Endothelial cell of umbilical vein (primary cell): ENCODE measurements around the gene PAPPA.

Experiments used
- CTCF ChIP-seq, 2 donors: IDR thresholded peaks; 1 replicate in 1 of 2; 2 replicates in 1 of 2; pipeline ENCODE4 v1.5.1; 2011; ENCODE audit warnings: low read length in 2 of 2, mild to moderate bottlenecking in 2 of 2, moderate library complexity in 2 of 2, control low read depth in 1 of 2, inconsistent platforms in 1 of 2, low read depth in 1 of 2; ENCODE audit not compliant: insufficient read depth in 1 of 2; ENCODE audit errors: extremely low read depth in 1 of 2
- EZH2 ChIP-seq: IDR thresholded peaks from 2 replicates; pipeline ENCODE4 v1.6.1; 2012; ENCODE audit warnings: borderline replicate concordance, low read depth, mild to moderate bottlenecking, moderate library complexity, low read length, inconsistent platforms; ENCODE audit not compliant: severe bottlenecking
- GATA2 ChIP-seq: IDR thresholded peaks from 2 replicates; pipeline ENCODE4 v1.7.0; 2011; ENCODE audit warnings: low read depth, mild to moderate bottlenecking, moderate library complexity, mixed read lengths, low read length; ENCODE audit not compliant: insufficient read length, insufficient read depth
- MAX ChIP-seq: IDR thresholded peaks from 2 replicates; pipeline ENCODE4 v1.6.1; 2011; ENCODE audit not compliant: insufficient read depth, insufficient read length
- POLR2A ChIP-seq: IDR thresholded peaks from 2 replicates; pipeline ENCODE4 v1.6.1; 2012; ENCODE audit warnings: low read depth, mild to moderate bottlenecking, control low read depth, low read length
- POLR2AphosphoS5 ChIP-seq: IDR thresholded peaks from 2 replicates; pipeline ENCODE4 v1.6.1; 2012; ENCODE audit warnings: low read depth, mild to moderate bottlenecking, control low read depth, low read length, moderate library complexity; ENCODE audit not compliant: insufficient read depth

GRCh38 chr9:116323012-116323411 lies 169.4 kb downstream of the PAPPA start:
- TF ChIP-seq CTCF (IDR thresholded peaks at IDR 0.05; ENCODE audit: extremely low read depth in 1 of 2, insufficient read depth in 1 of 2, low read depth in 1 of 2, low read length in 2 of 2) (no peak), POLR2A (no peak), POLR2AphosphoS5 (no peak), EZH2 (no peak), MAX (no peak), GATA2 (no peak)
